NCI-H2081 treated with DMSO at 0.1 percent for 48 hours (cell line): ENCODE results near the gene PRM2.
"Not testable (repeated sequence)": the region's sequence is repeated elsewhere in the genome, so short reads cannot be mapped to it uniquely, and the experiment has no call there.

Source experiments
- DNase-seq: peaks from one replicate; lab custom pipeline; 2025; lab: John Stamatoyannopoulos, UW

Gene PRM2

DNA sequence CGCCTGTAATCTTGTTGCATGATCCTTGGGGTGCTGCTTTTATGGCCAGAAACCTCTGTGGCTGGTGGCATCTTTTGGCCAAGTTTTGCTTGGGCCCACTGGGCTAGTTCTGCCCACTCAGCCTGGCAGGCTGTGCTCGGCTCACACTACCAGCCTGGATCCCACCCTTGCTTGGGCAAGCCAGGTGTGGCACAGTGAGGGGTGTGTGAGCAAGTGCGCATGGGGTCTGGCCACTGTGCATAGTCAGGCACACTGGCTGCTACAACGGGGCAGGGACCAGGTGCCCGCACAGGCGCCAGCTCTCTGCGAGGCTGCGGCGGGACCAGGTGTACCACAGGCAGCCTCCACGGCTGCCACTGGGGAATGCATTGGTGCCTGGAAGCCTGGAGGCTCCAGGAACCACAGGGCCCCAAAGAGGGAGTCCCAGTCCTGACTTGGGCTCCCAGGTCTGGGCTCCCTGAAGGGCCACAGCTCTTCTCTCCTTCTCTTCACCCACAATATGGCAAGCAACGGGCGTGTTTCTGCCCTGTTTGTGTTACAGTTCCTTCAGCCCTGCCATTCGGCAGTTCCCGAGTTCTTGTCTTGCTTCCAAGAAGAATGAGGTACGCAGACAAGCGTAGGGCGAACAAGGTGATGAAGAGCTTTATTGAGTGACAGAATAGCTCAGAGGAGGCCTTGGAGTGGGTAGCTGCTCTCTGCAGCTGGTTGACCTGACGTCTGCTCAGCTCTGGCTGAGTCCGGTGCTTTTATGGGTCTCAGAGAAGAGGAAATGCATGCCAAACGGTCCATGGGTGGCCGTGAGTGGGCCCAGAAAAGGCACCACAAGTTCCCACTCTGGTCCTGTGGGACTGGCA lies 31.6 kb upstream of the PRM2 start:
- DNase-seq, result no peak

GRCh38 chr16:11306997-11307638 lies 30.8 kb upstream of the PRM2 start:
- no peak for DNase-seq

- no peak for DNase-seq
Measured at GRCh38 chr16:11306381-11306780, 30.1 kb upstream of the PRM2 start.

DNA sequence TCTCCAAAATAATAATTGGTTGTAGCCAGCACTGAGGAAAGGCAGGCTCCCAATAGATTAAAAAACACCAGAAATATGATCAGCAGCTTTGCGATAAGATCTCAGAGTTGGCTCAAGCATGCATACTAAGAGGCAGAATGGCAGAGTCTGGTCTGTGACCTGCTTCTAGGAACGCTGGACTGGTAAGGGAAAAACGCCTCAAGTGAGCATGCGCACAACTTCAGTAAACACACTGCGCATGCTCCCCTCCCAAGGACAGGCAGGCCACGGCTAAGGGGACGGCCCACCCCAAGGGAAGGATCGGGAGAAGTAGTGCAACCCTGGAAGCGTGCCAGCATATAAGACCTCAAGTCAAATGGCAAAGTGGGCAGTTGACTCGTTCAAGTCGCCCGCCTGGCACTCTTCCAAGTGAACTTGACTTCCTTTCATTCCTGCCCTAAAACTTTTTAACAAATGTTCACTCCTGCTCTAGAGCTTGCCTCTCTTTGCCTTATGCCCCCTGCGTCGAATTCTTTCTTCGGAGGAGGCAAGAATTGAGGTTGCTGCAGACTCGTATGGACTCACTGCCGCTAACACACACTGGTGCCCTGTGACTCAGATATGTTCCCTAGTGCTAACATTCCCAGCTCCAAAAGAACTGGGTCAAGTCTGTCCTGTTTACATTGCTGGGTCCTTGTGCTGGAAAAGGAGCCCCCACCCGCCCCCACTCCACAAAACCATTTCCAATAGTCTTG lies 27.3 kb upstream of the PRM2 start:
- DNase-seq, result no peak

DNA sequence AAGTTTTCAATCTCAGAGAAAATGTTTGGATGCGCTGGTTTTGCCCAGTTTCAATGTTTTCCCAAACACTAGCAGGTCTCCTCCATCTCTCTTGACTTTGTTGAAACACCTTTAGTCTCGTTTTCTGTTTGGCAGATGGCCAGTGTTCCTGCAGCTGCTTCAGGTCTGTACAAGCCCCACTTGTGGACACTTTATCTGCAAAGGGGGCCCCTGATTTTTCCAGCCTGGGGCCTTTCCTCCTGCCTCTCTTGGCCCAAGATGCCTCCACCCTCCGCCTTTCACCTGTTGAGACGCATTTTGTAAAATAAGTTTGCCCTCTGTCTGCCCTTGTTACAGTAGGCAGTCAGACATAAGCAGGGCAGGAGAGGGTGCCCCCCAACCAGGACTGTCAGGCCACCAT lies 26.7 kb upstream of the PRM2 start:
- DNase-seq, result no peak

GRCh38 chr16:11301645-11302501 lies 25.6 kb upstream of the PRM2 start:
- DNase-seq, result no peak

GRCh38 chr16:11300560-11300892 lies 24.2 kb upstream of the PRM2 start:
- DNase-seq, result no peak

- no peak for DNase-seq
Measured at GRCh38 chr16:11299865-11300559, 23.7 kb upstream of the PRM2 start.

- not testable (repeated sequence) for DNase-seq
Measured at GRCh38 chr16:11298950-11299547, 22.8 kb upstream of the PRM2 start.

GRCh38 chr16:11298143-11298900 lies 22.0 kb upstream of the PRM2 start:
- DNase-seq, result no peak

DNA sequence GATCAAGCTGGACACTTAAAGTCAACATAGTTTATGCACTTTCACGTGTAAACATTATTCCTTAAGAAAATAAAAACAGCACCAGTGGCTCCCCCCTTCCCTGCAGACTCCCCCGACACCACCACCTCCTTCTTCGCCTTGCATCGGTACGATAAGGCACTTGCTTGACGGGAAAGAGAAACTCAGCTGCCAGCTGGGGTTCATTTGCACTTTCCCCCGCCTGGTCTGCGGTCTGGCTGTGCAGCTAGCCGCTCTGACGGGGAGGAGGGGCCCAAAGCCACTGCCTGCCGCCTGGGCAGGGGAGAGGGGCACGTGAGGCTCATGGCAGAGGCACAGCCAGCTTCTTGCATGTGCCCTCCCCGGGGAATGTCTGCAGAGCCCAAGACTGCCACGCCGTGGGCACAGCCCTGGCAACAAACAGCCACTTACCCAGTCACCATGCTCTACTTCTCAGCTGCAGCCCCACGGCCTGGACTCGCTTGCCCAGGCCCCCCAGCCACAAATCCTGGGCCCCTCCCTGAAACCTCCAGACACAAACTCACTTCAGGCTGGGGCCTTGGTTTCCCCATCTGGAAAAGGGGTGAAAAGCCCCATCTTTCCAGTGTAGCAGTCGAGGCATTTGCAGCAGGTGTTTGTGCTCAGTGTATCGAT lies 21.3 kb upstream of the PRM2 start:
- DNase-seq, result no peak

DNA sequence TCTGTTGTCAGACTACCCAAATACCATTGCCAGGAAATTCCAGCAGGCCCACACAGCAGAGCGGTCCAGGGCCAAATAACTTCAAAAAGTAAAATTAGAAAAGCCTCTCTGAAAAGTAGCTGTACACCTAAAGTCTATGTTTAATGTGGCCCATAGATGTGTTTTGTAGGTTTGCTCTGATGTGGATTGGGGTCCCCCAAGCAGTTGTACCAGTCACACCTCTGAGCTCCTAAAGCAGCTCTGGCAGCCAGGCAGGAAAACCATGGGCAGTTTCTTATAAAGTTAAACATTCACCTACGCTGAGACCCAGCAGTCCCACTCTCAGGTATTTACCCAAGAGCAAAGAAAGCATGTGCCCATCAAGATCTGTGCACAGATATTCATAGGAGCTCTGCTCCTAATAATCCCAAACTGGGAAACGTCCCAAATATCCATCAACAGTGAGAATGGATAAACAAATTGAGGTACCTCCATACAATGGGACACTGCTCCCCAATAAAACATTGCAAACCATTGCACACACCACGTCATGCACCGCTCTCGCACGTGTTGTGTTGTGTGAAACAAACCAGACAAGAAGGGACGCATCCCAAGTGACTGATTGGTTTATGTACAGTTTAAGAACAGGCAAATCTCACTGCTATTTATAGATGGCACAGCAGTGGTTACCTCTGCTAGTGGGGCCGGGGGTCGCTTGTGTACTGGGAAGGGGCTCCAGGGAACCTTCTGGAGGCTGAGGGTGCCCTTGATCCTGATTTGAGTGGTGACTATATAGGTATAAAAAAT lies 20.6 kb upstream of the PRM2 start:
- DNase-seq, result no peak

- DNase-seq, result no peak
Measured at GRCh38 chr16:11296351-11296705, 20.0 kb upstream of the PRM2 start.

DNA sequence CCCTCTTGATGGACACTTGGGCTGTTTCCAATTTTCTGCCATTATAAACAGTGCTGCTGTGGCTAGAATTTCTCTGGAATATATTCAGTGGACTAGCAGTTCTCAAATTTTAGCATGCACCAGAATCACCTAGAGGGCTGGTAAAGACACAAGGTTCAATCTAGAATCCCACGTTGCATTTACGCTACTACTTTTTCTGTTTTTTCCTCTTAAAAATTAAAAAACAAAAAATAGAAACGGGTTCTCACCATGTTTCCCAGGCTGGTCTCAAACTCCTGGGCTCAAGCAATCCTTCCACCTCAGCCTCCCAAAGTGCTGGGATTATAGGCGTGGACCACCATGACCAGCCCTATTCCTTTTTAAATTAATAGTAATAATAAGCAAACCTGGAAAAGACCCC lies 19.4 kb upstream of the PRM2 start:
- DNase-seq, result no peak

DNA sequence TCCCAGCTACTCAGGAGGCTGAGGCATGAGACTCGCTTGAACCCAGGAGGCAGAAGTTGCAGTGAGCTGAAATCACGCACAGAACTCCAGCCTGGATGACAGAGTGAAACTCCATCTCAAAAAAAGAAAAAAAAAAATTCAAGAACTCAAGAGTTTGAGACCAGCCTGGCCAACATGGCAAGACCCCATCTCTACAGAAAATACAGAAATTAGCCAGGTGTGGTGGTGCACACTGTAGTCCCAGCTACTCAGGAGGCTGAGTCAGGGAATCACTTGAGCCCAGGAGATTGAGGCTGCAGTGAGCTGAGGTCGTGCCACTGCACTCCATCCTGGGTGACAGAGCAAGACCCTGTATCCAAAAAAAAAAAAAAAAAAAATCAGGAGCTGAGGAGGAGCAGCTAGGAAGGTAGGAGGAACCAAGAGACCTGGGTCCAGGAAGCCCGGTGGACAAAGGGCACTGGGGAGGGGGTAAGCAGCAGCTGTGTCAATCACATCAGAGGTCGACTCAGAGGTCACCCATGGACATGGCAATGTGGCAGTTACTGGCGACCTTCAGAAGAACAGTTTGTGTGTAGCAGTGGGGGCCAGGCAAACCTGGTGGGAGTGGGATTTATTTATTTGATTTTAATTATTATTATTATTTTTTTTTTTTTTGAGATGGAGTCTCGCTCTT lies 15.9 kb upstream of the PRM2 start:
- no peak for DNase-seq

- no peak for DNase-seq
Measured at GRCh38 chr16:11291091-11291703, 14.9 kb upstream of the PRM2 start.

GRCh38 chr16:11290102-11290893 lies 14.0 kb upstream of the PRM2 start:
- DNase-seq, result no peak
